Hepatocyte (in vitro differentiated cells): ENCODE data around the gene PIF1.

Experiments used
- EZH2 ChIP-seq: fragments of 200-600 bp; sonication (generic); IDR thresholded peaks from 2 replicates; pipeline ENCODE4 v1.6.1; 2016; ENCODE audit warnings: antibody characterized with exemption, mild to moderate bottlenecking, borderline replicate concordance
- EZH2phosphoT487 ChIP-seq: fragments of 200-600 bp; sonication (generic); IDR thresholded peaks from one replicate; pipeline ENCODE4 v1.6.1; 2018; ENCODE audit warnings: antibody characterized with exemption, mild to moderate bottlenecking, low read depth, moderate library complexity; ENCODE audit not compliant: unreplicated experiment, severe bottlenecking
- TF ChIP-seq, protein P1 (sequence below): fragments of 200-600 bp; sonication (generic); IDR thresholded peaks from 2 replicates; pipeline ENCODE4 v1.5.1; 2016; ENCODE audit warnings: antibody characterized with exemption, mild to moderate bottlenecking; ENCODE audit not compliant: poor library complexity

DNA sequence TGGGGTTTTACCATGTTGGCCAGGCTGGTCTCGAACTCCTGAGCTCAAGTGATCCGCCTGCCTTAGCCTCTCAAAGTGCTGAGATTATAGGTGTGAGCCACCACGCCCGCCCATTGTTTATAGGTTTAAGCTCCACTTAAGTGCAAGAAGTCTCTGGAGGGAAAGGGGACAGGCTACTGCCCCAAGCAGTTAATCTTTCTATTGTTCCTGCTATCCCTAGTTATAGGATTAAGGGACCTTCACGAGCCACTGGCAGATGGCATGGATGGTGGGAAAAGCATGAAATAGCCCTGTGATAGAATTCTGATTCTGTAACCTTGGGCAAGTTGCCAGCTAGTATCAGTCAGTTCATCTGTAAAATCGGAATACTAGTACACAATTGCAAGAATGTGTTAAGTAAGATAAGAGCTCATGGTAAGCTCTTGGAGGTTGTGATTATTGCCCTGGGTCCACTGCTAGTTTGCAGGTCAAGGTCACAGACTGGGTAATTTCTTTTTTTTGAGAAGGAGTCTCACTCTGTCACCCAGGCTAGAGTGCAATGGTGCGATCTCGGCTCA is 44.8 kb downstream of the PIF1 start:
- TF ChIP-seq, protein P1, sequence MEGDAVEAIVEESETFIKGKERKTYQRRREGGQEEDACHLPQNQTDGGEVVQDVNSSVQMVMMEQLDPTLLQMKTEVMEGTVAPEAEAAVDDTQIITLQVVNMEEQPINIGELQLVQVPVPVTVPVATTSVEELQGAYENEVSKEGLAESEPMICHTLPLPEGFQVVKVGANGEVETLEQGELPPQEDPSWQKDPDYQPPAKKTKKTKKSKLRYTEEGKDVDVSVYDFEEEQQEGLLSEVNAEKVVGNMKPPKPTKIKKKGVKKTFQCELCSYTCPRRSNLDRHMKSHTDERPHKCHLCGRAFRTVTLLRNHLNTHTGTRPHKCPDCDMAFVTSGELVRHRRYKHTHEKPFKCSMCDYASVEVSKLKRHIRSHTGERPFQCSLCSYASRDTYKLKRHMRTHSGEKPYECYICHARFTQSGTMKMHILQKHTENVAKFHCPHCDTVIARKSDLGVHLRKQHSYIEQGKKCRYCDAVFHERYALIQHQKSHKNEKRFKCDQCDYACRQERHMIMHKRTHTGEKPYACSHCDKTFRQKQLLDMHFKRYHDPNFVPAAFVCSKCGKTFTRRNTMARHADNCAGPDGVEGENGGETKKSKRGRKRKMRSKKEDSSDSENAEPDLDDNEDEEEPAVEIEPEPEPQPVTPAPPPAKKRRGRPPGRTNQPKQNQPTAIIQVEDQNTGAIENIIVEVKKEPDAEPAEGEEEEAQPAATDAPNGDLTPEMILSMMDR: no peak
- TF ChIP-seq EZH2 (no peak), EZH2phosphoT487 (no peak)
